ENCODE data around the gene FANCD2. TPM values are rescaled to one million over a fixed set of nuclear protein-coding genes. Genes with fewer than 3 reads are reported as not detected.
"Not testable (repeated sequence)": the region's sequence is repeated elsewhere in the genome, so short reads cannot be mapped to it uniquely, and the experiment has no call there.

Gene FANCD2
- total and polyA plus RNA-seq, 11 donors = 0.12 to 4.4 (median 0.82) TPM

GRCh38 chr3:10041034-10041433 is 14.8 kb downstream of the FANCD2 start:
- no peak for TF ChIP-seq POLR2A (IDR thresholded peaks at IDR 0.05)
- TF ChIP-seq, protein P1, sequence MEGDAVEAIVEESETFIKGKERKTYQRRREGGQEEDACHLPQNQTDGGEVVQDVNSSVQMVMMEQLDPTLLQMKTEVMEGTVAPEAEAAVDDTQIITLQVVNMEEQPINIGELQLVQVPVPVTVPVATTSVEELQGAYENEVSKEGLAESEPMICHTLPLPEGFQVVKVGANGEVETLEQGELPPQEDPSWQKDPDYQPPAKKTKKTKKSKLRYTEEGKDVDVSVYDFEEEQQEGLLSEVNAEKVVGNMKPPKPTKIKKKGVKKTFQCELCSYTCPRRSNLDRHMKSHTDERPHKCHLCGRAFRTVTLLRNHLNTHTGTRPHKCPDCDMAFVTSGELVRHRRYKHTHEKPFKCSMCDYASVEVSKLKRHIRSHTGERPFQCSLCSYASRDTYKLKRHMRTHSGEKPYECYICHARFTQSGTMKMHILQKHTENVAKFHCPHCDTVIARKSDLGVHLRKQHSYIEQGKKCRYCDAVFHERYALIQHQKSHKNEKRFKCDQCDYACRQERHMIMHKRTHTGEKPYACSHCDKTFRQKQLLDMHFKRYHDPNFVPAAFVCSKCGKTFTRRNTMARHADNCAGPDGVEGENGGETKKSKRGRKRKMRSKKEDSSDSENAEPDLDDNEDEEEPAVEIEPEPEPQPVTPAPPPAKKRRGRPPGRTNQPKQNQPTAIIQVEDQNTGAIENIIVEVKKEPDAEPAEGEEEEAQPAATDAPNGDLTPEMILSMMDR (IDR thresholded peaks at IDR 0.05) = no peak
- ATAC-seq (no peak), DNase-seq (no peak)
- Histone ChIP-seq H3K36me3 (peaks cover 0 to 19% (median 0%) of the 10 kb centered on the region in 9 donors), H3K4me3 (no peak overlapping the region), H3K27ac (no peak overlapping the region), H3K27me3 (no peaks in the 10 kb centered on the region), H3K9me3 (no peaks in the 10 kb centered on the region), H3K4me1 (no peaks in the 10 kb centered on the region)
- WGBS, 4 donors = 93 to 97% (median 96%) methylated on average over 5 of the region's 5 CpGs
- intact Hi-C loops (cut with DNase I) = no loop called here

- ATAC-seq = no peak
- Histone ChIP-seq H3K36me3 (peaks cover 0 to 25% (median 0%) of the 10 kb centered on the region in 9 donors), H3K27me3 (no peaks in the 10 kb centered on the region), H3K9me3 (no peaks in the 10 kb centered on the region), H3K27ac (no peak overlapping the region), H3K4me3 (no peak overlapping the region), H3K4me1 (no peaks in the 10 kb centered on the region)
- WGBS, 4 donors = 75 to 84% (median 79%) methylated on average over 2 of the region's 2 CpGs
- intact Hi-C loops (cut with DNase I) = no loop called here
- TF ChIP-seq, protein P1 (IDR thresholded peaks at IDR 0.05) = no peak
- no peak for TF ChIP-seq POLR2A (IDR thresholded peaks at IDR 0.05)
- no peak for DNase-seq
These were observed 21.6 kb downstream of the FANCD2 start for GRCh38 chr3:10047876-10048275.

DNA sequence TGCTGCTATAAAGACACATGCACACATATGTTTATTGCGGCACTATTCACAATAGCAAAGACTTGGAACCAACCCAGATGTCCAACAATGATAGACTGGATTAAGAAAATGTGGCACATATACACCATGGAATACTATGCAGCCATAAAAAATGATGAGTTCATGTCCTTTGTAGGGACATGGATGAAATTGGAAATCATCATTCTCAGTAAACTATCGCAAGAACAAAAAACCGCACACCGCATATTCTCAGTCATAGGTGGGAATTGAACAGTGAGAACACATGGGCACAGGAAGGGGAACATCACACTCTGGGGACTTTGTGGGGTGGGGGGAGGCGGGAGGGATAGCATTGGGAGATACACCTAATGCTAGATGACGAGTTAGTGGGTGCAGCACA is 26.8 kb downstream of the FANCD2 start:
- intact Hi-C loops (cut with DNase I); H3K9me3 ChIP-seq: not testable (repeated sequence)

DNA sequence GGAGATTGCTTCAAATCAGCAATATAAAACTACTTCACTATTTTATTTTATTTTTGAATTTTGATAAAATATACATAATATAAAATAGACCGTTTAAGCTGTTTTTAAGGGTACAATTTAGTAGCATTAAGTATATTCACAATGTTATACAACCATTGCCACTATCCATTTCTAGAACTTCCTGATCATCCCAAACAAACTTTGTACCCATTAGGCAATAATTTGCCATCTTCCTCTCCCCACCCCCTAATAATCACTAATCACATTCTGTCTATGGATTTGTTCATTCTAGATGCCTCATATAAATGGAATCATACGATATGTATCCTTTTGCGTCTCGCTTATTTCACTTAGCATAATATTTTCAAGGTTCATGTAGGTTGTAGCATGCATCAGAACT is 28.9 kb downstream of the FANCD2 start:
- 96 to 98% (median 97%) methylated on average over 4 of the region's 4 CpGs for WGBS, 4 donors
- ATAC-seq (no peak), DNase-seq (no peak)
- no peaks in the 10 kb centered on the region for H3K4me1 ChIP-seq
- no peak overlapping the region for H3K4me3 ChIP-seq
- intact Hi-C loops (cut with DNase I) = no loop called here
- no peaks in the 10 kb centered on the region for H3K27me3 ChIP-seq
- TF ChIP-seq POLR2A (IDR thresholded peaks at IDR 0.05) = no peak
- TF ChIP-seq, protein P1 (IDR thresholded peaks at IDR 0.05) = no peak
- H3K36me3 ChIP-seq = peaks cover 0 to 8% (median 0%) of the 10 kb centered on the region in 9 donors
- no peak overlapping the region for H3K27ac ChIP-seq
- H3K9me3 ChIP-seq = no peaks in the 10 kb centered on the region

More for the DNA sequence above, 26.8 kb downstream of the FANCD2 start:
- not testable (repeated sequence) for H3K4me1 ChIP-seq, H3K27me3 ChIP-seq, H3K4me3 ChIP-seq, DNase-seq, ATAC-seq, H3K27ac ChIP-seq
- 91 to 99% (median 97%) methylated on average over 5 of the region's 6 CpGs for WGBS, 4 donors
- peaks cover 0 to 13% (median 0%) of the 10 kb centered on the region in 9 donors for H3K36me3 ChIP-seq

- H3K4me3 ChIP-seq; H3K4me1 ChIP-seq; intact Hi-C loops (cut with DNase I); ATAC-seq; H3K9me3 ChIP-seq; H3K27me3 ChIP-seq; DNase-seq; H3K27ac ChIP-seq: not testable (repeated sequence)
- peaks cover 0 to 14% (median 0%) of the 10 kb centered on the region in 9 donors for H3K36me3 ChIP-seq
- 97 to 98% (median 98%) methylated on average over 10 to 32 of the region's 33 CpGs for WGBS, 4 donors
These were observed 43.8 kb downstream of the FANCD2 start for GRCh38 chr3:10070077-10070476.

Data from heart left ventricle (tissue), 16 donors.